22Rv1 (cell line): ENCODE measurements around the gene SLC22A5.

Source experiments
- H3K27ac ChIP-seq: fragments of 450-650 bp; 2 replicates; pipeline ENCODE4 v1.5.1; 2017
- ZFX ChIP-seq: fragments of 450-650 bp; IDR thresholded peaks from 2 replicates; pipeline ENCODE4 v1.6.1; 2017; ENCODE audit warnings: antibody characterized with exemption, borderline replicate concordance
- TF ChIP-seq, protein P1 (sequence below): fragments of 450-650 bp; IDR thresholded peaks from 2 replicates; pipeline ENCODE4 v1.5.1; 2017; ENCODE audit warnings: mild to moderate bottlenecking

The SLC22A5 gene

GRCh38 chr5:132388244-132389050, 18.9 kb downstream of the SLC22A5 start:
- TF ChIP-seq, protein P1, sequence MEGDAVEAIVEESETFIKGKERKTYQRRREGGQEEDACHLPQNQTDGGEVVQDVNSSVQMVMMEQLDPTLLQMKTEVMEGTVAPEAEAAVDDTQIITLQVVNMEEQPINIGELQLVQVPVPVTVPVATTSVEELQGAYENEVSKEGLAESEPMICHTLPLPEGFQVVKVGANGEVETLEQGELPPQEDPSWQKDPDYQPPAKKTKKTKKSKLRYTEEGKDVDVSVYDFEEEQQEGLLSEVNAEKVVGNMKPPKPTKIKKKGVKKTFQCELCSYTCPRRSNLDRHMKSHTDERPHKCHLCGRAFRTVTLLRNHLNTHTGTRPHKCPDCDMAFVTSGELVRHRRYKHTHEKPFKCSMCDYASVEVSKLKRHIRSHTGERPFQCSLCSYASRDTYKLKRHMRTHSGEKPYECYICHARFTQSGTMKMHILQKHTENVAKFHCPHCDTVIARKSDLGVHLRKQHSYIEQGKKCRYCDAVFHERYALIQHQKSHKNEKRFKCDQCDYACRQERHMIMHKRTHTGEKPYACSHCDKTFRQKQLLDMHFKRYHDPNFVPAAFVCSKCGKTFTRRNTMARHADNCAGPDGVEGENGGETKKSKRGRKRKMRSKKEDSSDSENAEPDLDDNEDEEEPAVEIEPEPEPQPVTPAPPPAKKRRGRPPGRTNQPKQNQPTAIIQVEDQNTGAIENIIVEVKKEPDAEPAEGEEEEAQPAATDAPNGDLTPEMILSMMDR, result no peak
- no peak for TF ChIP-seq ZFX
- no peak overlapping the region for H3K27ac ChIP-seq

DNA sequence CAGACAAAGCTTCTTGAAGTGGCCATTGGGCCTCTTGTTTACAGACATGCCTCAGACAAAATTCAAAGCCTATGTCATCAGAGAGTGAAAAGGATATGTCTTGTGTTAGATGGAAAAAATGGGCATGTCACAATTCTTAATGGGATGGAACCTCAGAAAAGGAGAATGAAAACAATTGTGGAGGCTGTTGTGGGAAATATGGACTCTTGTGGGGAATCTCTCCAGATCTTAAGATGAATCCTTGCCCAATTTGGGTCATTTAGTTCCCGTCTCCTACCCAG, 19.5 kb downstream of the SLC22A5 start:
- TF ChIP-seq, protein P1, result no peak
- TF ChIP-seq ZFX, result no peak
- no peak overlapping the region for H3K27ac ChIP-seq

GRCh38 chr5:132389585-132390286, 20.2 kb downstream of the SLC22A5 start:
- H3K27ac ChIP-seq, result no peak overlapping the region
- TF ChIP-seq ZFX, result no peak
- TF ChIP-seq, protein P1, result no peak

GRCh38 chr5:132391247-132391646, 21.7 kb downstream of the SLC22A5 start:
- no peak for TF ChIP-seq ZFX
- TF ChIP-seq, protein P1, result no peak
- no peak overlapping the region for H3K27ac ChIP-seq

GRCh38 chr5:132391870-132392269, 22.4 kb downstream of the SLC22A5 start:
- H3K27ac ChIP-seq, result no peak overlapping the region
- TF ChIP-seq ZFX, result no peak
- TF ChIP-seq, protein P1, result no peak

DNA sequence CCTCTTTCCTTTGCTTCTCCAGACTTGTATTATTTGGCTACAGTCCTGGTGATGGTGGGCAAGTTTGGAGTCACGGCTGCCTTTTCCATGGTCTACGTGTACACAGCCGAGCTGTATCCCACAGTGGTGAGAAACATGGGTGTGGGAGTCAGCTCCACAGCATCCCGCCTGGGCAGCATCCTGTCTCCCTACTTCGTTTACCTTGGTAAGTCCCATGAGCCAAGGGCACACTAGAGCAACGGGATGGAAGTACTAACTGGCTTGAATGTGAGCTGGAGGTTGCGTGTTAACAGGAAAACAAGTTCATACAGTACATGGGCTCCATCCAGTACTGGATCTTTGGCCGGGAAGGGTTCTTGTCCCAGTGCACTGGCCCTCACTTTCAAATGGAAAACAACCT, 22.9 kb downstream of the SLC22A5 start:
- TF ChIP-seq, protein P1, result no peak
- no peak for TF ChIP-seq ZFX
- H3K27ac ChIP-seq, result no peak overlapping the region
